Activated CD8-positive, alpha-beta memory T cell treated with anti-CD3 and anti-CD28 coated beads for 24 hours (primary cell): ENCODE data around the gene DNAH12.
"Not testable (repeated sequence)": the region's sequence is repeated elsewhere in the genome, so short reads cannot be mapped to it uniquely, and the experiment has no call there.

ENCODE experiments used
- DNase-seq: peaks from one replicate; pipeline ENCODE4 v3.0.0-alpha.2; 2020

DNAH12 gene

DNA sequence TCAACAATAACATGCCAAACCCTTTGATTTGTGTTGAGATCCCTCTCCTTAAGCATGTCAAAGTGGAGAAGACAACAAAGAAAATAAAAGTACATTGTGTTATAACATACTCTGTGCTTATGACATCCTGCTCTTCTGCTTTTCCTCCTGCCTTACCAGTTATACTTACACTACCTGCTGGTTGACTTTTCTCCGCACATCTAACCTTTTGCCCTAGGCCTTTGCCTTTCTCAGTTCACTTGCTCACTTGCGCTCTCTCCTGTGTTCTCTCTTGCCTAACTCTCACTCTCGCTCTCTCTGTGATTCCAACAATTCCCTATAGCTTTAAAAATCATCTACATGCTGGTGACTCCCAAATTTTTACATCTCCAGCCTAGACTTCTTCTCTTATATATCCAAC, 5.7 kb downstream of the DNAH12 start:
- DNase-seq: no peak

GRCh38 chr3:57530071-57530608, 14.0 kb downstream of the DNAH12 start:
- DNase-seq: no peak

DNA sequence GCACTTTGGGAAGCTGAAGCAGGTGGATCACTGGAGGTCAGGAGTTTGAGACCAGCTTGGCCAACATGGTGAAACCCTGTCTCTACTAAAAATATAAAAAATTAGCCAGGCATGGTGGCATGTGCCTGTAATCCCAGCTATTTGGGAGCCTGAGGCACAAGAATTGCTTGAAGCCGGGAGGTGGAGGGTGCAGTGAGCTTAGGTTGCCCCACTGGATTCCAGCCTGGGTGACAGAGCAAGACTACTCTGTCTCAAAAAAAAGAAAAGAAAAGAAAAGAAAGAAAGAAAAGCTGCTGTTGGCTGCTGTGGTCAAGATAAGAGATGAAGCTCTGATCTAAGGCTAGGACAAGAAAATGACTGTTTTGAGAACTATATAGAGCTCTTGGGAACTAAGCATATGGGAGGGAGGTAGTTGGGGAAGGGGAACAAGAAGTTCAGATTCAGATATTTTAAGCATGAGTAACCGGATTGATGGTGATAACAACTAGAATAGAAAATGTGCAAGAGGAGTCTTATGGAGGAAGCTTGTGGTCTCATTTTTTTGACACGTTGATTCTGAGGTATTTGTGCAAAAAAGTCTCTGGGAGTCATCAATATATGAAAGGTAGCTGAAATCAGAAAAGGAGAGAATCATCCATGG, 25.7 kb downstream of the DNAH12 start:
- DNase-seq: no peak

- no peak for DNase-seq
These were observed 32.0 kb downstream of the DNAH12 start for GRCh38 chr3:57512166-57512565.

DNA sequence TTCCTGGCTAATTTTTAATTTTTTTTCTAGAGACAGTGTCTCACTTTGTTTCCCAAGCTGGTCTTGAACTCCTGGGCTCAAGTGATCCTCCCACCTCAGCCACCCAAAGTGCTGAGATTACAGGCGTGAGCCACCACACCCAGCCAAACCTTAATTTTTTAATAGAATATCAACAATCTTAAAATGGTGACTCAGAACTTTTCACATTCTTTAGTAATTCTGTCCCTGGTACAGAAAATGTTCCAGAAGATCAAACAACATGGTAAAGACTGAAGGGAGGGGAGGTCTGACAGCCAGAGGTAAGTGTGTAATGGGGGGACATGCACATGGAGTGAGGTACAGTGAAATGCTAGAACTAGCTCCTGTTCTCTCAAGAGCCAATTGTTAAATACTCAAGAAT, 38.2 kb downstream of the DNAH12 start:
- no peak for DNase-seq

GRCh38 chr3:57500506-57500905, 43.6 kb downstream of the DNAH12 start:
- no peak for DNase-seq

DNA sequence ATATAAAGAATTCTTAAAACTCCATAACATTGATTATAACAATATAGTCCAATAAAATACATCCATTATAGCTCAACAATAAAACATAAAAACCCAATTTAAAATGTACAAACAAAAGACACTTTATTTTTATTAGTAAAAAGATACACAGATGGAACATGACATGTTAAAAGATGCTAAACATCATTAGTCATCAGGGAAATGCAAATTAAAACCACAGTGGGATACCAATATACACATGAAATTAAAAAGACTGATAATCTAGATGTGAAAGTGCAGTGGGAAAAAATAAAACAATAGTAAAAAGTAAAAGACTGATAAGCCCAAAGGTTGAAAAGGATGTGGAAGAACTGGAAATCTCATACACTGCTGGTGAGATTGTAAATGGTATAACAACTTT, 46.2 kb downstream of the DNAH12 start:
- DNase-seq: no peak

GRCh38 chr3:57484563-57484962, 59.6 kb downstream of the DNAH12 start:
- DNase-seq: no peak

DNA sequence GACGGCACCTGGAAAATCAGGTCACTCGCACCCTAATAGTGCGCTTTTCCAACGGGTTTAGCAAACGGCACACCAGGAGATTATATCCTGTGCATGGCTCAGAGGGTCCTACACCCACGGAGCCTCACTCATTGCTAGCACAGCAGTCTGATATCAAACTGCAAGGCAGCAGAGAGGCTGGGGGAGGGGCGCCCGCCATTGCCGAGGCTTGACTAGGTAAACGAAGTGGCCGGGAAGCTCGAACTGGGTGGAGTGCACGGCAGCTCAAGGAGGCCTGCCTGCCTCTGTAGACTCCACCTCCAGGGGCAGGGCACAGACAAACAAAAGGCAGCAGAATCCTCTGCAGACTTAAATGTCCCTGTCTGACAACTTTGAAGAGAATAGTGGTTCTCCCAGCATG, 67.0 kb downstream of the DNAH12 start:
- DNase-seq: not testable (repeated sequence)

GRCh38 chr3:57464801-57465200, 79.3 kb downstream of the DNAH12 start:
- DNase-seq: no peak

- no peak for DNase-seq
These were observed 80.1 kb downstream of the DNAH12 start for GRCh38 chr3:57464011-57464410.

DNA sequence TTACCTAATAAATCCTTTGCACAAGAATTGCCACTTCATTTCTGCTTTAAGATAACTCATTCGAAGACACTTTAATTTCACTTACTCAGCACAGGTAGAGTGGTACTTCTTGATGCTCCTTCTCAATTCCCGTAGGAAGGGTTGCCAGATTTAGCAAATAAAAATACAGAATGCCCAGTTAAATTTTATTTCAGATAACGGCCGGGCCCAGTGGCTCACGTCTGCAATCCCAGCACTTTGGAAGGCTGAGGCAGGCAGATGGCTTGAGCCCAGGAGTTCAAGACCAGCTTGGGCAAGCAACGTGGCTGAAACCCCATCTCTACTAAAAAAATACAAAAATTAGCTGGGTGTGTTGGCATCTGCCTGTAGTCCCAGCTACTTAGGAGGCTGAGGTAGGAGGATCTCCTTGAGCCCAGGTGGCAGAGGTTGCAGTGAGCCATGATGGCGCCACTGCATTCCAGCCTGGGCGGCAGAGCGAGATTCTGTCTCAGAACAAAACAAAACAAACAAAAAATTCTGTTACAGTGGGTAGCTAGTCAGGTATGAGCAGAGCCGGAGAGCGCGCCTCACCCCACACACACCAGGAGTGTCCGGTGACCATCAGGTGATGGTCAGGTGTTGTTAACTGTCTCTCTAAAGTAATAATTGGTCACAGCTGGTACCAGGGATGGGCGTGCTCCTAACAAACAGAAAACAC, 92.8 kb downstream of the DNAH12 start:
- DNase-seq: no peak

- DNase-seq: not testable (repeated sequence)
These were observed 94.8 kb downstream of the DNAH12 start for GRCh38 chr3:57449276-57449847.

GRCh38 chr3:57448489-57448888, 95.7 kb downstream of the DNAH12 start:
- DNase-seq: not testable (repeated sequence)

- no peak for DNase-seq
These were observed 97.8 kb downstream of the DNAH12 start for GRCh38 chr3:57446318-57446841.

- DNase-seq: no peak
These were observed 99.7 kb downstream of the DNAH12 start for GRCh38 chr3:57444469-57444868.

DNA sequence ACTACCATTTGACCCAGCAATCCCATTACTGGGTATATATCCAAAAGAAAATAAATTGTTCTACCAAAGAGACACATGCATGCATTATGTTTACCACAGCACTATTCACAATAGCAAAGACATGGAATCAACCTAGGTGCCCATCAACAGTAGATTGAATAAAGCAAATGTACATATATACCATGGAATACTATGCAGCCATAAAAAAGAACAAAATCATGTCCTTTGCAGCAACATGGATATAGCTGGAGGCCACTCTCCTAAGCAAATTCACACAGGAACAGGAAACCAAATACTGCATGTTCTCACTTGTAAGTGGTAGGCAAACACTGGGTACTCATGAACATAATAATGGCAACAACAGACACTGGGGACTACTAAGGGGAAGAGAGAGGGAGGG, 104.0 kb downstream of the DNAH12 start:
- DNase-seq: not testable (repeated sequence)

GRCh38 chr3:57438460-57438859, 105.7 kb downstream of the DNAH12 start:
- not testable (repeated sequence) for DNase-seq

- no peak for DNase-seq
These were observed 107.9 kb downstream of the DNAH12 start for GRCh38 chr3:57436195-57436761.

DNA sequence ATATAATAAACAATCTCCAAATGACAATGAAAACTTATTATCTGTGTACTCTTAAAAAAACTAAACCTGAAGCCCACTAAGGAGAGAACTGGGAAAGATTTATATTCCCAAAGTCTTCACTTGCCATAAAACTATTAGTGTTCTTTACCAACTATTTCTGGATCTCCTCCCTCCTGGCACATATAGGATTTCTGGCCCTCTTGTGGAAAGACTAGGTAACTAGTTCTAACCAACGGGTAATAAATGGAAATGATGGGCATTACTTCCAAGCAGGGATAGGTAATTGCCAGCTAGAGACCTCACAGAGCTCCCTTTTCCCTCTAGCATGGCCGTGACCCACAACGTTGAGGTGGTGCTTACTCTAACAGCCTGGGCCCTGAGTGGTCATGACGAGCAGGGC, 110.1 kb downstream of the DNAH12 start:
- no peak for DNase-seq

DNA sequence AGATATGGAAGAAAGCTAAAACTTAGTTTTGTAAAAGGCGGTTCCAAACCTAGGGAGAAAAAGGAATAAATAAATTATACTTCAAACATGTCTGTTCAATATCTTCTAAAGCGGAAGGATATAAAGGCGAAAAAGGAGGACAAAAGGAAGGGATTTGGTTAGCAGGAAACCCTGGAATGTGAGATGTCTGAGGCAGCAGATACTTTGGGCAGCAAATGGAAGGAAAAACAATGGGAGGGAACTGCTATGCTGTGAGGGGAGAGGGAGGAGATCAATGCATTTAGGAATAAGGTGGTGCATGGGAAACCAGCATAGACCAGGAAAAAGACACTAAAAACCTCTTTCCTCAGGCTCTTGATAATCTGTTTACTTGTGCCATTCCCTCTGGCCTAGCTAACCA, 120.8 kb downstream of the DNAH12 start:
- no peak for DNase-seq

DNA sequence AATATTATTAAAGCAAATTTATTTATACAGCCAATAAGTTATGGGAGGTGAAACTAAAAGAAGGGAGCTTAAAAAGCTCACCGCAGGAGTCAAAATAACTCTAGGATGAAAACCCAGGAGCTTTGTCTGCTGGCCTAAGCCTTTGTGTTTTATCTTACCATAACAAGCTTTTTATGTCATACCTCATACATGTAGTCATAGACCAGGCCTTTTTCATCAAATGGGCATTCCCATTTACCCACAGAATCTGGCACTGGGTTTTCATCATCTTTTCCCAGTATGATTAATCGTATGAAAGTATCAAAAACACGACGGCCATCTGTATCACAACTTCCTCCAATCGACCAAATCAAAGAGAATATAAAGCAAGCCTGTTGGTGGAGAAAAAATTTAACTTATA, 122.8 kb downstream of the DNAH12 start:
- DNase-seq: no peak

DNA sequence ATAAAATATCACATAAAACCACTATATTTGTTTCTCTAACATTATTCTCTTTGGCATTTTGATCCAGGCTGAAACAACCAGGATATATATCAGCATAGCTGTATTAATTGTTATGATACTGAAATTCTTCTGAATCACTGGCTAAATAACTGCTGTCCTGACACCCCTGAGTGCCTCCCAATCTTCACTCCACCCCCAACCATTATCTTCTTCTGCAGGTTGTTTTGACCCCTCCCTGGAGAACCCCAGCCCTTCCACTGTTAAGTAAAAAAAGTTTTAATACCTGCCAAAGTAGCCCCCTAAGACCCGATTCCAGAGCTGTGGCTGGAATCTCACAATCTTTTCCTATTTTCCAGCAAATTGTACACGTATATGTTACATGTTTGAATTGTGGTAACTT, 124.1 kb downstream of the DNAH12 start:
- DNase-seq: no peak

- no peak for DNase-seq
These were observed 132.4 kb downstream of the DNAH12 start for GRCh38 chr3:57411715-57412114.
